ENCODE measurements around the gene ITPRID2.

The ITPRID2 gene

DNA sequence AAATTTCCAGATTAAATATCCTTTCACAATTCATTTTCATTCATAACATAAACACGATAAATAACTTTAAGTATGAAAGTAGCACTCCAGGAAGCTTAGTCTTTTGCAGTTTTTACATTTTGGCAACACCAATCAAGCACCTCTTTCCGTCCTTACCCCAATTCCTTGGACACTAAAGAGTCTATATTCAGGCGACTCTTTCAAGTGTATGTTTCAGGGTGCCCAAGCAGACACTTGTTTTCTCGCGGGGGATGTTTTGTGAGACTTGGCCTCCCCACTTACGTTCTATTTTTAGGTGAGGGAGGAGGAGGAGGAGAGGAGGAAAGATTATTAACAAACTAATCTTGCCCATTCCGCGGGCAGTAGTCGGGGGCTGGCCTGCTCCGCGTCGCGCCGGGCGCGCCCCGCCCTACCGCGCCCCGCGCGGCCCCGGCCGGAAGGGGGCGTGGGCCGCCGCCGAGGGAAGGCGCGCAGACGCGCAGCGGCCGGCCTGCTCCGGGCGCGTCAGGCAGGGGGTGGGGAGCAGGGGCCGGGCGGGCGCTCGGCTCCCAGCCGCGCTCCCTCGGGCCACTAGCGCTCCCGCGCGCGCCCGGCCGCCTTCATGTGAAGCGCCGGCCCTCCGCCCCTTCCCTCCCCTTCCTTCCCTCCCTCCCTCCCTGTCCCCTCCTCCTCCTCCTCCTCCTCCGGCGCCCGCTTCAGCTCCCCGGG, at the start of gene ITPRID2:
Gene ITPRID2, plus strand, starts transcription at position 473 of the 708 bp plus-strand sequence. CDS start 337 bp downstream, outside the sequence.
- DNase-seq: peak; percentile 67 to 72

DNA sequence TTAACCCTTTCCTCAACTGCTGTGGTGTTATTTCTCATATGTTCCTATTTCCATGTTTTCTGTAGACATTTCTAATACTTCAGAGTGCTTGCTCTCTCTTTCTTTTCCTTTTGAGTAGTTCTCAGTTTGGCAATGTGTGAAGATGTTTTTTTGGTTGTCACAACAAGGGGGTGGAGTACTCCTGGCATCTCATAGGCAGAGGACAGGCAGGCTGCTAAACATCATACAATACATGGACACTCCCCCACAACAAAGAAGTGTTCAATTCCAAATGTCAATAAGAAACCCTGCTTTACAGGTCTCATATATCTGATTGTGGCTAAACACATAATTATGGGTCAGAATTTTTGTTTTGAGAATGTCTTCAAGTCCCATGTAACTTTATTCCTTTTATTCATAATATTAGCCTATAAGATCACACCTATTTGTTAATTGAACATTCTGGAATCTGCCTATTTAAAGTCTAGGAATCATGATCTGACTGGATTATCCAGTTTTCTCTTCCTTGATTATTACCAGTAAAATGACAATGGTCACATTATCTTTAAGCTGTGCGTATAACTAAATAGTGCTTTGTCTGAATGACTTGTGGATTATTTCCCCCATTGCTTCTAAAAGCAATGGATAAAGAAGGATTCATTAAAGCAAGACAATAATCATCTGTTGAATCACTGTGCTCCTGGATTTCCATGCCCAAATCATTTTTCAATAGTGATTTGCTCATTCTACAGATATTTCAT, 46.8 kb upstream of the ITPRID2 start:
- no peak for DNase-seq

DNA sequence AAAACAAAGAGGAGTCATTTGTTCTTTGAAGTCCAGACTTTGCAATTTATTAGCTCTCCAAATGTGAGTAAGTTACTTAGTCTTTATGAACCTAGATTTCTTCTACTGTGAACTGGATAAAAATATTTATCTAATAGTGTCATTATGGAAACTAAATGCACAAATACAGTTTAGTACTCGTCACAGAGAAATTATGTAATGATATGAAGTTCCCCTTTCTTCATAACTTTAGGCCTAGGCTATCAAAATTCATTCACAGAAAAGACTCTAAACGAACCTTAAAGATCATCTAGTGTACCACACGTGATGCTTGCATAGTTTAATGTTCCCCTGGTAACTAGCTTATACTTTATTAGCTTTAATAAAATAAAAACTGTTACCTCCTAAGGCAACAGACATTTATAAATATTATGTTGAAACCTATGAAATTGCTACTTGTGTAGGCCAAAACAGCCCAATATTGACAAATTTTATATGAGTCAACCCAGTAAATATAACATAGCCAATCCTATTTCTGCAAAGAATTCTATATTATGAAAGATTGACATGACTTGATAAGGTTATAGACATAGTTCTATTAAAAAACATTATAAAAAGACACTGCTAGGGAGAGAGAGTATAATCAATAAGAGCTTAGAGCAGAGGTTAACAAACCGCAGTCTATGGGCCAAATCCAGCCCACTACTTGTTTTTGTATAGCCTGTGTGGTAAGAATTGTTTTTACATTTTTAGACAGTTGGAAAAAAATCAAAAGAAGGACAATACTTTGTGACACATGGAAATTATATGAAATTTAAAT, 44.9 kb upstream of the ITPRID2 start:
- DNase-seq: peak in 1 of 2 donors; percentile 3

DNA sequence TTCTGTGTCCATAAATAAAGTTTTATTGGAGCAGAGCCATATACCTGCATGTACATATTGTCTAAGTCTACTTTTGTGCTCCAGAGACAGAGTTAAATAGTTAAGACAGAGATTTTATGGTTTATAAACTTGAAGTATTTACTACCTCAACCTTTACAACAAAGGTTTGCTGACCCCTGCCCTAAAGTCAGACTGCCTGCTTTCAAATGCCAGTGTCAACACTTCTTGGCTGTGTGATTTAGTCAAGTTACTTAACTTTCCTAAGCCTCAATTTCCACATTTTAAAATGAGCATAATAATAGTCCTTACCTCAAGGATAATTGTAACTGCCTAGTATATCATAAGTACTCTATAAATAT, 44.4 kb upstream of the ITPRID2 start:
- DNase-seq: no peak

DNA sequence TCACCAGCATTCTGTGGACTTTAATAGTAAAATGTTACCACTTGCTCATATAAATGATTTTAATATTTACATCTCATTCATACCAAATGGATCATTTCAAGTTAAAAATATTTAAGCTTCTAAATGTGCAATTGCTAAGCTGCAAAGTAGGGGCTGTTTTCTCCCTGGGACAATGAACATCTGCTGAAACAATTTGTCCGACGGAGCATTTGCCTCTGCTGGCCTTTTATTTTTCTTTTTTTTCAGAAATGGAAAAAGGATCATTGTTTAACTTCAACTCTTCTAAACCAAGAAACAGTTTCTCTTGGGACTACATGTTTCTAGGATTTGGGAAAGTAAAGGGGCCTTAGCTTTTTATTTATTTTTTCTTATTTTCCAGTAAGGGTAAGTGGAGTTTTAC, 43.8 kb upstream of the ITPRID2 start:
- DNase-seq: no peak

DNA sequence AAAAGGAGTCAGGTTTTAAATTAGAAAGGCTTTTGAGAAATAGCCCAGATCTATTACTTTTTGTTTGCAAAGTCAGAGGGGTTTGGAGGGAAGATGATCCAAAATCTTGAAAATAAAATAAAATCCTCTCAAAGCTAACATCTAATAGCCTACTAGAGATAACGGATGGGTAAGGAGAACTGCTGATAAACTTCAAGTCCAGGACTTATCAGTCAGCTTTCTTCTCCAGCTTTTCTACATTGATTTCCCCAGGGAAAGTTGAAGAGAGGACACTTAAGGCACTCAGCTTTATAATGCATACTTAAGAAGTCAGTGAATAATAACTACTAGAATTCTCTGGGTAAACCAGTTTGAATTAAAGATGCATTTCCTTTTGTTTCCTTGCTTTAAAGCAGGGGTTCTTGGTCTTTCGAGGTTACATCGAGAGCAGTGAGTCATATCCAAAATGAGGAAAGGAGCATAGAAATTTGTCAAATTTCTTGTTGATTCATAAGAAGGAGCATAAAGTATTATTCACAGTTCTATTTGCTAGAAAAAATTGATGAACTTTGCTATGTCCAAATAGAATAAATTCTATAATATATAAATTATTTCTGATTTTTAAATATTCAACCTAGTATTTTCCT, 43.2 kb upstream of the ITPRID2 start:
- no peak for DNase-seq

DNA sequence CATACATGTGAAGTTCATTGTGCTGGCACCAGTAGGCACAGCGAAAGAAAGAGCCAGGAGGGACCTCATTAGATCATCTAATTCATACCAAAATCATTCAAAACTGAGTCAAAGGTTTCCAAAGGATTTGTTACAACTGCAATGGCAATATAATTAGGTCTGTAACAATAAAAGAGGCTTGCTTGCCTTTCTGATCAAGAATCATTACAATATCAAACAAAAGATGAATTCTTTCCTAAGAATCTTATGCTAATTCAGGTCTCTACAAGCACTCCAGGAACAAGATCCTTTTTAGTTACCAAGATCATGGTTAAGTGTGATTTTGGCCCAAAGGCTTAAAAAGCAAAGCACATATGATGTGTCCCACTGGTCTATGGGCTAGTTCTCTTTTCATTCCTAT, 41.9 kb upstream of the ITPRID2 start:
- no peak for DNase-seq

DNA sequence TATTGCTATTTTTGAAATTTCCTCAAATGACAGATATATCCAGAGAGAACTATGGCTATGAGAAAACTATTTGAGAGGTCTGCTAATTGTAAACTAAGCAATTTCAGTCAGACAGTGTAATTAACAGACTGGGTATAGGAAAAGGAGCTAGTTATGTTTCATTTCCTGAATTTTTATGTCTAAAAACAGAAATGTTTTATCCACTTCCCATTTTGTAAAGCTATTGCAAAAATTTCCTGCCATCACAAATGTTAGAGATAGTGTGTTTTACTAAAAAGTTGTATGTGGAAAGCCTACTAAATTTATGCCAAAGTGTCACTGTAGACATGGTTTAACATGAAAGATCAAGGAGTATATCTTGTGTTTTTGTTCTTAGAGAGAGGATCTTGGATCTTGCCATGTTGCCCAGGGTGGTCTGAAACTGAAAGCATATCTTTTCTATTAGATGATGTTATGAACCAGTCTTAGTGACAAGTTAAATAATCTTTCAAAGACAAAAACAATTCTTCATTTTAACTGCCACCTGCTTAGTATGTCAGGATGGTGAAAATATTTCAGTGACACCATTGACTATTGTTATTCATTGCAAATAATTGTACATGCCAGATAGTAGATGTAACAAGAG, 40.5 kb upstream of the ITPRID2 start:
- peak in 1 of 2 donors; percentile 1 for DNase-seq

DNA sequence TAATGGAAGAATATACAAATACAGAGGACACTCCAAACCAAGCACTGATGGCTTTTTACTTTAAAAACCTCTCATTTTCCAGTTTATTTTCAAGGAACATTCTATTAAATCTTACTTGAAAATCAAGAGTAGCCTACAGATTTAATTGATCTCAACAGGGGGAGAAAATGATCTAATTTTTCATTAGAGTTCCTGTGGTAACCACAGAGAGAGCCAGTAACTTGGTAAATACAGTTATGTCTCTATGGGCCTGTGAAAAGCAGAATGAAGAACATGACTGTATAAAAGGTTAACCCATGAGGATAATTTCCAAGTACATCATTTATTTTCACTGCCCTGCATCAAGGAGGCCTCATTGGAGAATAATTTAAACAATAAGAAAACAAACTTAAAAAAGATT, 39.8 kb upstream of the ITPRID2 start:
- DNase-seq: no peak

DNA sequence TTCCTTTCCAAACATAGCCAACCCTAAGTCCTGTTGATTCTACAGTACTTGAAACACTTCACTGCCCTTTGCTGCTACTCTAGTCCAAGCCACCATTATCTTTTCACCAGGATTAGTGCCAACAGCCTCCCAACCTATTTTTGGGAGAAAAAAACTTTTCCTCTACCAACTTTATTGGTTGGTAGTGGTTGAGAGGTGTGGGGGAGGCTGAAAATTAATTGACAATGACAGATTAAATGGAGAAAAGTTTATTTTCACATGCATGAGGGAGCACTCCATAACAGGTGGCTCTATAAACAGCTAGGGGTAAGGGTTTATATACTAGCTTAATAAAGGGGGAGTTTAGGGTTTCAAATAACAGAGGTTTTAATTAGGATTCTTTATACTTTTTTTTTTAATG, 37.8 kb upstream of the ITPRID2 start:
- no peak for DNase-seq

DNA sequence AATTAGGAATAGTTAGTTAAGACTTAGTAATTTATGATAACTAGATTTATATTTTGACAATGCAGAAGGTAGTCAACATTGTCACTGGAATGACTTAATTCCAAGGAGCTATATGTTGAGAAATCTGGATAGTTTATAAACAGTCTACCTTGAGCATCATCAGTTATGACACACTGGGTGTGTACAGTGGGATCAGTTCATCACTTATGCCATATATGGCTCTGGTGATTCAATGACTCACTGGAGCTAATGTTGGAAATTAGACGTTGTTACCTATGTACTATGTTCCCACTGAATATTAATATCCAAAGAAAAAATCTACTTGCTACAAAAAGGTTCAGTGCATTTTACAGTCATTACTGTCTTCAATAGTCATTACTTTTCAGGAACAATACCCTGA, 34.0 kb upstream of the ITPRID2 start:
- DNase-seq: no peak

DNA sequence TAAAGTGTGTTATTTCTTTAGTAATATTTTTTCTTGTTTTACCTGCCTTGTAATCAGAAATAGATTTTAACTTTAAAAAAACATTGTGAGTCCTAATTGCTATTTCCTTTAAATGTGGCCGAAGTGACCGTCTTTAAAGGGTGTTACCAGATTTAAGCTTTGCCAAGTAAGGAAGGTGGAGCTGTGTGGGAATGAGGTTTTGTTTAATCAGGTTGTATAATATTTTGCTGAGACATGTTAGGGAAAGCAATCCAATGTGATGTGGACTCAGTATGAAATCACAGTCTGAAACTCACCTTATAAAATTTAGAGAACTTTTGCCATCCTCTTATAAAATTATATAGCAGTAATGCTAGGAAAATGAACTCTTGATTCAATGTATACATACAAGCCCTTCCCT, 32.9 kb upstream of the ITPRID2 start:
- DNase-seq: no peak

DNA sequence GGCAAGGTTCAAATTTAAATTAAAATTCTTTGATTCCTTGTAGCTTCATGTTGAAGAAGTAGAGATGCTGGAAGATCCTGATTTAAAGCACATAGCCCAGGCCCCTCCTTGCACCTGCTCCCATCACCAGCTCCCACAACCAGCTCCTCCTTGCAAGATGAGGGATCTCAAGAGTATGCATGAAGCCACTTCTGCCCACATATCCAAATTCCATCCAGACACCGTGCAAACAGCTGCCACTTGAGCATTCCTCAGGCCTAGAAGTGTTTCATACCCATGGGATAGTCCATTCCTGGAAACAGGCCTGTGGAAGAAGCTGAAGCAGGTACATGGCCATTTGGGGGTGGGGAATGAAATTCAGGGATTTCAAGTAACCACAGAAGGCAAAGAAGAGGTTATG, 32.4 kb upstream of the ITPRID2 start:
- no peak for DNase-seq

DNA sequence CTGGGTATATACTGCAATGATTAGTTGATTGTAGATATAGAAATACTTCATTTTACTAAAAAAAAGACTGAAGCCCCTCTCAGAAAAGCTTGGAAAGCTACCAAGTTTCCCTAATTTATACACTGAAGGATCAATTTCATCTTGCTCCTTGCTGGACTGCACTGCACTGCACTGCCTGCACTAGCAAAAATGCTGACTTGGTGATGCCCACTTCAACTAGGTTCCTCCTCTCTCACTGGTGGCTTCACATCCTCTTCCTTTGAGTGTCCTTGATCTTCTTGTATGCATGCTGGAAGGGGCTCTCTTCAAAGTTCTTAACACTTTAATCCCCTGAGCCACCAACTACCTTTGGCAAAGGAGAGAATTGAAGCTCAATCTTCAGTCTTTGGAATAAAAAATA, 31.7 kb upstream of the ITPRID2 start:
- no peak for DNase-seq

DNA sequence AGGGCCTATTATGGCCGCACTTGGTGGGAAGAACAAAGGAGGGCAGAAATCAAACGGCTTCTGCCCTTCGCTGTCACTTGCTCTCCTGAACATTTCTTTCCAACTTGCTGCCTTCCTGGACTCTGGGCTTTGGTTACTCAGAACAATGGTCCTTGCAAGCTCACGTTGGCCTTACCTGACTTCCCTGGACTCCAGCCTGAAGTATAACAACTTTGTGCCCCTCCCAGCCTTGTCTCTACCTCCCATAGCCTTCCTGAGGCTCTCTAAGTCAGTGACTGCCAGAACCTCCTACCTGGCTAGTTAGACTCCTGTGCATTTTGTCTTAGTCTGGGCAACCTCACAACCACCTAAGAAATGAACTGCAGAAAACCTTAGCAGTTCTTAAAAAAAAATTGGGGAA, 30.2 kb upstream of the ITPRID2 start:
- DNase-seq: no peak

DNA sequence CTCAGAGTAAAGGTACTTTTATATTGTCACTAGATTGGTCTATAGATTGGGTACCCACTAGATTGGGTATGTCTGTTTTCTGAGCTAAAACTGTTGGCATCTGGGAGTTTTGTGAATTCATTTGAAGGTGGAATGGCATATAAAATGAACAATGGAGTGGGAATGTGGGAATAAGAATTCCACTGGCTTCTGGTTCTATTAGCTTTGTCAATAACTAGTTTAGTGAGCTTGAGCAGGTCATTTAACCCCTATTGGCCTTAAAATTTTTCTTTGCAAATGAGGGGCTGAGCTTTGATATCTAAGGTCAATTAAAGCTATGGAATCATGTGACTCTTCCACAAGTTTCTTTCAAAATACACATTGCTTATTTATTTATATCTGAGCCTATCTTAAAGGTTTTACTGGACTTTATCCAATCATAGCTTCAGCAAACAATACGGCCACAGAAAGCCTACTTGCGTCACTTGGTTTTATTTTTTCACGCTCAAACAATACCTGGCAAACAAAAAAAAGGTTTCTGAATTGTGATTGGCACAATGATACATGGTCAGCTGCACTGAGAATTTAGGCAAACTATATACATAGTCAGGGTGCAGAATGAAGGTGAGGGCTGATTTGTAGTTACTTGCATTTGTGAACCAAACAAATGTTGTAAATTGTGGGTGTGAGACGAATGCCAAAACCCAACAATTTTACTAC, 28.8 kb upstream of the ITPRID2 start:
- no peak for DNase-seq

DNA sequence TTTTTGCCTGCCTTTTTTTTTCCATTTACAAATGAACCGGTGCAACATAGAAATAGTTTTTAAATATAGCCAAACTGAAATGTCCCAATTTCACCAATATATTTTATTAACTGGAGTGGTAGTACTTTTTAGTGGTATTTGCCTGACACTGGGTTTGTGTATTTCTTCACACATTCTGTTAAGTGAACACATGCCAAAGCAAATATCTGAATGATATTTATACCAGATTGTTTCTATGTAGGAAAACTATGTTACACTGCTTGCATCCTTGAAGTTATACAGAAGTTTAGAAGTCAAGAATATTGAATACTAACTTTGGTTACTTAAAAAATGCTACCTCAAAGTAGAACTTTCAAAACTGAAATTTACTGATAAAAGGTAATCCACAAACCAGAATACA, 19.4 kb upstream of the ITPRID2 start:
- no peak for DNase-seq

DNA sequence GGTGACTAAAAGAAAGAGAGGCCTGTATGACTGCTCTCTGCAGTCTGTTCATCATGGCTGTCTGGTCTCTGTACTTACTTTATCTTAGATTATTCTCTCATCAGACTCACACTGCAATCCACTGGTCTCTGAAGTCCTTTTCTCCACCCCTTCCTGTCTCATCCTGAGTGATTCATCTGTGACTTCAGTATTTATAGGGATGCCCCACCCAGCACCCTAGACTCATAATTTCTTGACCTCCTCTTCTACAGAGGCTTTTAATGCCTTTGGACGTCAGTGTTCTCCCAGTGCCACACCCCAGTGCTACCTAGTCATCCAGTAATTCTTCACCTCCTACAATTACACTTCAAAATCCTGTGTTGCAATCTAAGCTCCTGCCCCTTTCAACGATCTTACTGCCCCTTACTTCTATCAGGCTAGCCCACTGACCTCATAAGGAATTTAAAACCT, 14.9 kb upstream of the ITPRID2 start:
- DNase-seq: peak in 1 of 2 donors; percentile 4

DNA sequence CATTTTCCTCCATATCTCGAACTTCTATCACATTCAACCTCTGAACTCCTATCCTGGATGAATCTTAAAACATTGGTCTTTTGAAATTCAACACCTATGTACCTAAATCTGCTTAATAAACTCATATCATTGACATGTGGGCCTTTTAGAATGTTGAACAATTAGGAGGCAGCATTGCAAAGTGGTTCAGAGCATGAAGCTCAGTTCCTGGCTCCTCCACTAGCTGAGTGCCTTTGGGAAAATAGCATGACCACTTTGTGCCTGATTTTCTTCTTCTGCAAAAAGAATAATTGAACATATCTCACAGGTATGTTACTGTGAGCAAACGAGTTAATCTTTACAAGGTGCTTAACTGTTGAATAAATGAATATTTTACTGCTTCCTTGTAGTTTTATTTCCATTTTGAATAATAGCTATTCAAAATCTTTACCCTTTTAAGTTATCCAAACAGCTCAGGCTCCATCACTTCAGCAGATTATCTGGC, 14.3 kb upstream of the ITPRID2 start:
- no peak for DNase-seq

DNA sequence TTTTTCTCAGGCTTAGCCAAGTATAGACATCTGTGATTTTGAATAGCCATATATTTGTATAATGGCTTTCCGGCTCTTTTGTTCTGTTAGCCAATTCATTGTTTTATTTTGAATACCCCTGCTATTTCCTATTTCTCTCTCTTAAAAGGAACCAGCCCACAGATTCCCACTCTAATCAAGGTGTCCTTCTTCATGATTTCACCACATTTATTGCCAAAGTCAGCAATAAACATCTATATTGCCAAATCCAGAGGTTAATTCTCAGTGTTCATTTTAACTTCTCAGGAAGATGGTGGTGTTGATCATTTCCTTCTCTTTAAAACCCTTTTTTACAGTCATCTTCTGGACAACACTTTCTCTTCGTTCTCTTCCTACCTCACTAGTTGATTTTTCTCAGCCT, 13.1 kb upstream of the ITPRID2 start:
- DNase-seq: no peak

DNA sequence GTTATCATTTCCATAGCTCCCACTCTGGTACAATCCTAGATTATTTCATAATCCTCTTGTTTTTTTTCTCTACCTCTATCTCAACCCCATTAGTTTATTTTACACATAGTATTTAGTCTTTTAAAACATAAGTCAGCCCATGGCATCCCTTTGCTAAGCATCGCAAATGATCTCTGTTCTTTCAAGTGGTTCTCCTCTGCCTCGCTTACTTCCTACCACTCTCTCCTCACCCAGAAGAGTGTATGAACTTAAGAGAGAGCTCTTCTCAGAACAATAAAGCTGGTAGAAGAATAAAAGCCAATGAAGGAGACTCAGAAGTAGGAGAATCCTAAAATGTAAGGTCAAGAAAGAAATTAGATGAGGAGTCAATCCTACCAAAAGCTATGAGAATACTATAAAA, 12.2 kb upstream of the ITPRID2 start:
- DNase-seq: no peak

All from CD4-positive, alpha-beta T cell treated with Interferon alpha-2 for 1 hour (primary cell).